NCI-H748 (cell line): ENCODE measurements around the gene CYP2A13.
"Not testable (repeated sequence)": the region's sequence is repeated elsewhere in the genome, so short reads cannot be mapped to it uniquely, and the experiment has no call there.

ENCODE experiments used
- DNase-seq: peaks from one replicate; lab custom pipeline; 2025; ENCODE audit not compliant: unreplicated experiment; lab: John Stamatoyannopoulos, UW

CYP2A13 gene

DNA sequence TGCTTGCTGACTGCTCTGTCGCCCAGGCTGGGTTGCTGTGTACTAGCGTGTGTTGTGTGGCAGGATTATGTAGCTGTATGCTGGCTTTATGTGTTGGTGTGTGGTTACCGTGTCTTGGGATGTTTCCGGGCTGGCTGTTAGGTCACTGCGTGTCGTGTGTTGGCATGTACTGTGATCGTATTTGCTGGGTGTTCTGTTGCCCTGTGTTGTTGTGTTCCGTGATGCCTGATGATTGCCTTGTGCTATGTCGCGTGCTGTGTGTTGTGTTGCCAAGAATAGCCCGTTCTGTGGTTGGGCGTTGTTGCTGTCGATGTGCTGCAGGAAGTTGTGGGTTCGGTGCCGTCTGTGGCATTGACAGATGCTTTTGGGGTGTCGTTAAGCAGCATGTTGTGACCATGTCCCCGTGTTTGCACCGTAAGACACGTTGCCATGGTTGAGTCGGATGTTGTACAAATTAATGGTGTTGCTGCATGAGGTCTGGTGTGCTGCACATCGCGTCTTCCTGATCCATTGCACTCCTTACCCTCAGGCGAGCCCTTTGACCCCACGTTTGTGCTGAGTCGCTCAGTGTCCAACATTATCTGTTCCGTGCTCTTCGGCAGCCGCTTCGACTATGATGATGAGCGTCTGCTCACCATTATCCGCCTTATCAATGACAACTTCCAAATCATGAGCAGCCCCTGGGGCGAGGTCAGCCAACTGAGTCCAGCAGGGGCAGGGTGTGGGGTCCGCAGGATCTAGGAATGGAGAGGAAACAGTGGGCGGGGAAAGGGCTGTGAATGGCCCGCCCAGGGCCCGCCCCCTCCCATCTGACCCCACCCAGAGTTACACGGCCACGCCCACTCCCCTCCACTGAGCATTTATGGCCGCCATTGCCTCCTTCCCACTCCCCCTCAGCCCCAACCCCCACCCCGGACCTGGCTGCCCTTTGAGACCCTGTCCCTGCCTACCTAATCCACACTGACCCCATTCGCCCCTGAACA is 33.0 kb downstream of the CYP2A13 start:
- not testable (repeated sequence) for DNase-seq

GRCh38 chr19:41122846-41123245 is 34.6 kb downstream of the CYP2A13 start:
- not testable (repeated sequence) for DNase-seq

DNA sequence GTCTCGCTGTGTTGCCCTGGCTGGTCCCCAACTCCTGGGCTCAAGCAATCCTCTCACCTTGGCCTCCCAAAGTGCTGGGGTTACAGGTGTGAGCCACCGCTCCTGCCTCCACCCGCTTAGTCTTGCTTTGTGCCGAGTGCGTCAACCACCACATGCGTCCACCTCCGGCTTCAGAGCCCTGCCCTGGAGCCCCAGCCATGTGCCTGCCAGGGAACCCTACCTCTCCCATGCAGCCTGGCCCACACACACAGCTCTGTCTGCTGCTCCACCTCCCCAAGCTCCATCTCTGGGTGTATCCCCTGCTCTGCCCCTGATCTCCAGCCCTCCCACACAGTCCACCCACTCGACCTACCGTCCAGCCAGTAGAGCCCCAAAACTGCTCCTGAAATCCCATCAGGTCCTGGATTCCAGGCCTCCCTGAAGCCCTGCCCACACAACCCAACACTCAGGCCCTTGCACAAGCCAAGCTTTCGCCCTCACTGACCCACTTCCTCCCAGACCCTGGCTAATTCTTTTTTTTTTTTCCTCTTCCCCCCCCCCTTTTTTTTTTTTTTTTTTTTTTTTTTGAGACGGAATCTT is 35.6 kb downstream of the CYP2A13 start:
- DNase-seq, result no peak

DNA sequence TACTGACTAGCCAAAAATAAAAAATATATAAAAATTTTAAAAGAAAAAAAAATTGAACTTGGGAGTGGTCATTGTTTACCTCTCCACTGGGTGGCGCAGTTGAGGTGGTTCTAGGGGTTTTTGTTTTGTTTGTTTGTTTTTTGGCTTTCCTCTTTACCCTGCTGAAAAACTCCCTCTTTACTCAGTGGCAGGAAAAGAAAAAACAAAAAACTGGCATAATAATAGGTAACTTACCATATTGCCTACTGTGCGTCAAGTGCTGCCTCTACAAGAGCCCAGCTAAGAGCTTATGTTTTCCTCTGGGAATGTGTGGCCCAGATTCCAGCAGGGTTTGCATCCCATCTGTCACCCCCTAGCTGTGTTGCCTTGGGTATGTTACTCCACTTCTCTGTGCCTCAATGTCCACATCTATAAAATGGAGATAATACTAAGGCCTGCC is 38.5 kb downstream of the CYP2A13 start:
- peak; percentile 8 for DNase-seq

DNA sequence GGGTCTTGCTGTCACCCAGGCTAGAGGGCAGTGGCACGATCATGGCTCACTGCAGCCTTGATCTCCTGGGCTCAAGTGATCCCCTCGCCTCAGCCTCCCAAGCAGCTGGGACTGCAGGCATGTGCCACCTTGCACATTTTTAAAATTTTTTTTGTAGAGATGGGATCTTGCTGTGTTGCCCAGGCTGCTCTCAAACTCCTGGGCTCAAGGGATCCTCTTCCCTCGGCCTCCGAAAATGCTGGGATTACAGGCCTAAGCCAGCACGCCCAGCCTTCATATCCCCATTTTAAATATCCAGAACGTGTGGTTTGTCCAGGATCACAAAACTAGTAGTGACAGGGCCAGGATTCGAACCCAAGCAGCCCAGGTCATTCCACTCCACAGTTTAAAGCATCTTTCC is 39.1 kb downstream of the CYP2A13 start:
- DNase-seq, result not testable (repeated sequence)

GRCh38 chr19:41127801-41128300 is 39.6 kb downstream of the CYP2A13 start:
- peak; percentile 84 for DNase-seq

GRCh38 chr19:41128692-41129091 is 40.4 kb downstream of the CYP2A13 start:
- no peak for DNase-seq

DNA sequence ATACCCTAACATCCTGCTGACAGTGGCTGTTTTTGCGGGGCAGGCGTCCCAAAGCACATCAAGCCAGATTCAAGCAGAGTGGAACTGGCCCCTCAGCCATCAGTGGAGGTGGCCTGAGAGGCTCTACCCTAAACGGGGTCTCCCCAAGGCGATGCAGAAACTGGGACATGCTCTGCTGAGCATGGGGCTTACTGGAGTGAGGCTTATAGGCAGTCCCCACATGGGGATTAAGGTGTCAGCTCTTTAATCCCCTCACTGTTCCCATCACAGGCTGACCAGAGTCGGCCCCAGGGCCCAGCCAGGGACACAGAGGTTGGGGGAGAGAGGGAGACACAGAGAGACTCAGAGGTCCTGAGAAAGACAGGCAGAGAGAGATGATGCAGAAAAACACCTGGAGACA is 42.9 kb downstream of the CYP2A13 start:
- no peak for DNase-seq

- no peak for DNase-seq
Measured at GRCh38 chr19:41133260-41133659, 45.0 kb downstream of the CYP2A13 start.

DNA sequence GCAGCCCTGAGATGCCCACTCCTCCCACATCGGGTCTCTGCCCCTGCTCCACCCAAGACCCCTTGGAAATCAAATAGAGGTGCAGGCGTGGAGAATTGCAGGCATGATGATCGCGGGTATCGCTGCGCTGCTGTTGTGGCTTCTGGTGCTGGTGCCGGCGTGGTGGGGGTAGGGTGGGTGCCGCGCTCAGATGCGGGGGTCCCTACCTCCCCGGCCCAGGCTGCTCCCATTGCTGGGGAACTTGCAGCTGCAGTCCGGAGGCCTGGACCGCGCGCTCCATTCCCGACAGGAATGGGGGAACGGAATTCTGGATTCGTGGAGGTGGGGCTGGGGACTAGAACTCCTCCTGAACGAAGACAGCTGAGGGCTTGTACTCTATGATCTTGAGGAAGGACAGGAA is 46.4 kb downstream of the CYP2A13 start:
- no peak for DNase-seq

DNA sequence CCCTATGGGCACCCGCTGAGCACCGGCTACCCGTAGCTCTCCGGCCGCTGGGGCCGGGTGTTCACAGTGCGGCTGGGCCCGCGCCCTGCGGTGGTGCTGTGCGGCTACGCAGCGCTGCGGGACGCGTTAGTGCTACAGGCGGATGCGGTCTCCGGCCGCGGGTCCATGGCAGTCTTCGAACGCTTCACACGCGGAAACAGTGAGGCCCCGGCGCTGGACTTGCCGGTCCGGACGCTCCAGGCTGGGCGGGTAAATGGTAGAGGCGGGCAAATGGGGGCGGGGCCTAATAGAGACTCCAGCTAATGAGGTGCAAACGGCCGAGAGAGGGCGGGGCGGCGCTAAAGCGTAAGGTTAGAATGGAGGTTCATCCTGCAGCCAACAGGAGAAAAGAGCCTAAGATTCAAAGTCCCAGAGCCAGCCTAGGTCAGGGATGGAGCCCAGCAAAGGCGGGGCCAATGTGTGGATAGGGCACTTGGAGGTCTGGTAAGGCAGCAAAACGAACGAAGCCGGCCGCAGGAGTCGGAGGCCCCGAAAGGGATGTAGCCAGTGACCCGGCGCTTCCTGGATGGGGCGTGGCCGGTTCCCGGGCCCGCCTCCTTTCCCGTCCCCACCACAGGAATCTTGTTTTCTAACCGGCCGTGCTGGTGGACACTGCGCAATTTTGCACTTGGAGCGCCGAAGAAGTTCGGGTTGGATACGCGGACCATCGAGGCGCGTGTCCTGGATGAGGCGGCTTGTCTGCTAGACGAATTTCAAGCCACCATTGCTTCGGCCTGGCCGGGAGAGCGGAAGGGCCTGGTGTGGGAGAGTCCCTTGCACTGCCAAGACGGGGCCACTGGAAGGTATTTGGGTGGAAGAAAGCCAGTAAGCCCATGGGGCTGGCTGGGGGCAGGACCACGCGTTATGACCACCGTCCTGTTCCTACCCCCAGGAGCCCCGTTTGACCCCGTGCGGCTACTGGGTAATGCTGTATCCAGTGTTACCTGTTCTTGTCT is 47.4 kb downstream of the CYP2A13 start:
- peak; percentile 24 for DNase-seq

DNA sequence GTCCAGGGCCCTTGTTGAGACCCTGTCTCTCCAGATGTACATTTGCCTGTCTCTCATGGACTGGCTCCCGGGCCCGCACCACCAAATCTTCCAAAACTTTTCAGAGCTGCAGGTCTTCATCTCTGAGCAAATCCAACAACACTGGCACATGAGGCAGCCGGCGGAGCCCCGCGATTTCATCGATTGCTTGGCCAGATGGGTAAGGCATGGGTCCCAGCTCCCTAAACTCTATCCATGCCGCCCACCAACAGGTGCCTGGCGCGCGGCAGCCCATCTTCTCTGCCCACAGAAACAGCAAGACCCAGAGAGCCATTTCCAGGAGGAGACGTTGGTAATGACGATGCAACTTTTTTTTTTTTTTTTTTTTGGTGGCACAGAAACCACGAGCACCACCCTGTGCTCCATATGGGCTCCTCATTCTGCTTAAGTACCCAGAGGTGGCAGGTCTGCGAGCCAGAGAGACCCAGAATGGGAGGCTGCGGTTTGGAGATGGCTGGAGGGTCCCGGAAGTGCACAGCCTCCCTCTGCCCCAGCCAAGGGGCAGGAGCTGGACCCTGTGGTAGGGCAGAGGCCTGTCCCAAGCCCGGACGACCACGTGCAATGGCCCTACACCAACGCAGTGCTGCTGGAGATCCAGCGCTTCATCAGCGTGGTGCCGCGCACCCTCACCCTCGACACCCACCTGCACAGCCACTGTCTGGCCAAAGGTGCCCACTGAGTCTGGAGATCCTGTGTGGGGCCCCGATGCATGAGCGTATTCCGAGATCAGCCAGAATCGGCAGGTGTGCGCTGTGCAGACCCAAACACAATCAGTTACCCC is 48.6 kb downstream of the CYP2A13 start:
- no peak for DNase-seq

DNA sequence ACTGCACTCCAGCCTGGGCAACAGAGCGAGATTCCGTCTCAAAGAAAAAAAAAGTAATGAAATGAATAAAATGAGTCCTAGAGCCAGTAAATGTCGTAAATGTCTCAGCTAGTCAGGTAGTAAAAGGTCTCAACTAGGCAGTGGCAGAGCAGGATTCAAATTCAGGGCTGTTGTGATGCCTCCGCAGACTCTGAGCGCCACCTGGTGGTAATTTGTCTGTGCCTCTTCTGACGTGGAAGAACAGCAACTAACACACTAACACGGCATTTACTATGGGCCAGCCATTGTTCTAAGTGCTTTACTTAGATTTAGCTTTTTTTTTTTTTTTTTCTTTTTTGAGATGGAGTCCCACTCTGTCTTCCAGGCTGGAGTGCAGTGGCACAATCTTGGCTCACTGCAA is 56.2 kb downstream of the CYP2A13 start:
- peak; percentile 80 for DNase-seq
